ENCODE measurements around the gene MED13.
"Not testable (repeated sequence)": the region's sequence is repeated elsewhere in the genome, so short reads cannot be mapped to it uniquely, and the experiment has no call there.

MED13 gene

DNA sequence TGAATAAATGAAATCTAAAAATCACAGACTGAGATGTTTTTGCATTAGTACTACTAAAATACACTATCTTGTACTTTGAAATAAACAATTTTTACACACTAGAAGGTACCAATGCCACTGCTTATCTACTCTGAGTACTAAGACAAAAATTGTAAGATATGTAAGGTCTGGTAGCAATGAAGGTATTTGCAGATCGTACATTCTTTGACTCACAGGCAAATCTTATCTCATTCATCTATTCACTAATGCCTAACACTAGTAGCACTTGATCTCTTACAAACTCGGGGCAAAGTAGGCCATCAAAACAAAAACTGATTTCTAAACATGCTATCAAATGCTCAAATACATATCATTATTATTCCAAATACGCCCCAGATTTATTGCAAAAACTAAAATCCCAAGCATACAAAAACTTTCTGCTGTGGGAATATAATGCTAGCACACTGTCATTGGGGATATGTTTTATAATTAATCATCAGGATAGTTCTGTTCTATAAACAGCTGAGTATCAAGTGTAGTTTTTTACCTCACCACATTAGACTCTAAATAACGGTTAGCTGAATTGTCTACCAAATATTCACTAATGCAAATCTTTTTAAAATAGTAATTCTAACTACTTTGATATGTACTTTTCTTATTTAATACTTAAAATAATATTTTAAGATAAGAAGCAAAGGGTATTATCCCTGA lies 68.0 kb downstream of the MED13 start:
- DNase-seq (ENCODE audit: low read depth, low spot score) = no peak

DNA sequence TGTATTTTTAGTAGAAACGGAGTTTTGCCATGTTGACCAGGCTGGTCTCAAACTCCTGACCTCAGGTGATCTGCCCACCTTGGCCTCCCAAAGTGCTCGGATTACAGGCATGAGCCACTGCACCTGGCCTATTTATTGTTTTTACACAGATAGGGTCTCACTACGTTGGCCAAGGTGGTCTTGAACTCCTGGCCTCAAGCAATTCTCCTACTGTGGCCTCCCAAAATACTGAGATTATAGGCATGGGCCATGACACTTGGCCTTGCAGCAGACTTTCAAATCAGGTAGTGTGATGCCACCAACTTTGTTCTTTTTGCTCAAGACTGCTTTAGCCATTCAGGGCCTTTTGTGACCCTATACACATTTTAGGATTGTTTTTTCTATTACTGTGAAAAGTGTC lies 75.6 kb downstream of the MED13 start:
- DNase-seq (ENCODE audit: low read depth, low spot score) = no peak

DNA sequence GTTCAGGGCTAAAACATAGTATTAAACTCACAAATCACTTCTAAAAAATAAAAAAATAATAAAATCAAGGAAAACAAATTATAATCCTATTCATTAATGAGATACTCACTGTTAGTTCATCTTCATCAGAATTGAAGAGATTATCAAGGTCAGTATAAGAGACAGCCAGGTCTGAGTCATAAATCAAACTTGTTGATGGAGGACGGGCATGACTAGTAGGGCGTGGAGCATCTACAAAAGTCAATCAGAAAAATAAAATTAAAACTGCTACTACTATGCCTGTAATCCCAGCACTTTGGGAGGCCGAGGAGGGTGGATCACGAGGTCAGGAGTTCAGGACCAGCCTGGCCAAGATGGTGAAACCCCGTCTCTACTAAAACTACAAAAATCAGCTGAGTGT lies 78.2 kb downstream of the MED13 start:
- no peak for DNase-seq (ENCODE audit: low read depth, low spot score)

DNA sequence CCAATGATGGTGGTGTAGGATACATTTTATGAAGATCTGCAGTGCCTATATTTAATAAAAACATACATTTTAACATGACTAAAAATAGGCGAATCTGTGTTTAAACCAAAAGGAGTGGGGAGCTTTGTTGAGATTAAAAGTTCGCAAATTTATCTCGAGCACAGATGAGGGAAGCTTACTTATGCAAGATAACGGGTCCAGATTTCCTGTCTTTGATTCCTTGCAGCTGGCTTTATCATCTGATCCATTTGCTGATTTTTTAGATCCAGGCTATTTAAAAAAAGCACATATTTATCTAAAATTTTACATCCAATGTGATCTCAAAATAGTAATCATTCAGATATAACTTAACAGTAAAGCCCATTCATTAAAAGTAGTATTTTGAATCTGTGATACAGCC lies 80.3 kb downstream of the MED13 start:
- DNase-seq (ENCODE audit: low read depth, low spot score) = no peak

DNA sequence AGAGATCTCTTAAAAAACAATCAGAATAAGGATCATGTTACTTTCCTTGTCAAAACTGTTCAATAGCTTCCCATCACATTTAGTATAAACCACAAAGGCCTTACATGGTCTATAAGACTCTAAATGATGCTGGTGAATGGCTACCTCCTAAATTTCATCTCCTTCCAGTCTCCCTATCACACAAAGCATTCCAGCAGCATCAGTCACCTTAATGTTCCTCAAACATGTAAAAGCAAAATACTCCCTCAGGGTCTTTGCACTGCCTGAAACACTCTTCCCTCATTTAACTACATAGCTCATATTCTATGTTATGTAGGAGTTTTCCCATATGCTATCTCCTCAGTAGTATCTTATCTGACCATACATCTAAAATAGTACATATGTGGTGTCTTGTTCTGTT lies 83.8 kb downstream of the MED13 start:
- no peak for DNase-seq (ENCODE audit: low read depth, low spot score)

DNA sequence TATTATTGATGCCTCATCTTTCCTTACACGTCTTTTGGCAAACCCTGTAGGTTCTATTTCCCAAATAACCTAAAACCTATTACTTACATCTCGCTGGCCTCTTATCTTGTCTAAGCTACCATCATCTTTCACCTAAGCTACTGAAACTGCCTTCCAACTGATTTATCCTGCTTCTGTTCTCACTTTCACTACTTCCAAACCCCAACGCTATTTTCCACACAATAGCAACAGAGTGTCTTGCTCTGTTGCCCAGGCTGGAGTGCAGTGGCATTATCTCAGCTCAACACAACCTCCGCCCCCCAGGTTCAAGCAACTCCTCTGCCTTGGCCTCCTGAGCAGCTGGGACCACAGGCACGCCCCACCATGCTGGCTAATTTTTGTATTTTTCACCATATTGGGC lies 84.5 kb downstream of the MED13 start:
- no peak for DNase-seq (ENCODE audit: low read depth, low spot score)

DNA sequence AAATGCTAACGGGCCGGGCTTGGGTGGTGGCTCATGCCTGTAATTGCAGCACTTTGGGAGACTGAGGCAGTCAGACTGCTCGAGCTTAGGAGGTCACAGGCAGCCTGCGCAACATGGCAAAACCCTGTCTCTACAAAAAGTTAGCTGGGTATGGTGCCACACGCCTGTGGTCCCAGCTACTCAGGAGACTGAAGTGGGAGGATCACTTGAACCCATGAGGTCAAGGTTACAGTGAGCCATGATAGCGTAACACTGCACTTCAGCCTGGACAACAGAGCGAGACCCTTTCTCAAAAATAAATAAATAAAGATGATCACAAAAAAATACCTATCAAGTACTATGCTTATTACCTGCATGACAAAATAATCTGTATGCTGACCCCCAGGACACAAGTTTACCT lies 91.0 kb downstream of the MED13 start:
- DNase-seq (ENCODE audit: low read depth, low spot score) = no peak

DNA sequence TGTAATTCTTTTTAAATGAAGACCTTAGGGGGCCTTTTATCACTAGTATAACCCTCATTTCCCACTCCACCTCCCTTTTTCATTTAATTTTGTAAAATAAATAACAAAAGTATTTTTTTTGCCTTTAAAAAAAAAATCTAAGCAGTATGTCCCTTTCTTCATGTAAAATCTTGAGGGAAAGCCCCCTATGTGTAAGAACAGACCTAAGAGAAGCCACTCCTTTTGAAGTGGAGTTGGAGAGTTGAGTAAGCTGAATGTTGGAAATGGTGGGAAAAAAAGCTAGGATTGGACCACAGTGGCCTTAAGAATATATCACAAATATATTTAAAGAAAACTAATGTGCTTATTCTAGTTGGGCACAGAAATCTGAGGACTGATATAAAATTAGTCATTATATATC lies 92.8 kb downstream of the MED13 start:
- no peak for DNase-seq (ENCODE audit: low read depth, low spot score)

DNA sequence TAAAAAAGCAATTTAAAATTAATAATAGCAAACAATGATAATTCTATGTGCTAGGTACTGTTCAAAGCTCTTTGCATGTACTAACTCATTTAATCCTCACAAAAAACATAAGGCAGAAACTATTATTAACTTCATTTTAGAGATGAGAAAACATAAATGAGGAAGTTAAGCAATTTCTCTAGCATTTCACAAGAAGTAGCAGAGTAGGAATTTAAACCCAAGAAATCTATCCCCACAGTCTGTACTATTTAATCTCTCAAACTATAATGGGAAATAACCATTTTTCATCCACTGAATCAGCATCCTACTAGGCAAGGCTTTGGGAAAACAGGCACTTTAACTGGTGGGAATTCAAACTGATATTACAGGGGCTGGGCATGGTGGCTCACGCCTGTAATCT lies 95.0 kb downstream of the MED13 start:
- DNase-seq (ENCODE audit: low read depth, low spot score) = no peak

DNA sequence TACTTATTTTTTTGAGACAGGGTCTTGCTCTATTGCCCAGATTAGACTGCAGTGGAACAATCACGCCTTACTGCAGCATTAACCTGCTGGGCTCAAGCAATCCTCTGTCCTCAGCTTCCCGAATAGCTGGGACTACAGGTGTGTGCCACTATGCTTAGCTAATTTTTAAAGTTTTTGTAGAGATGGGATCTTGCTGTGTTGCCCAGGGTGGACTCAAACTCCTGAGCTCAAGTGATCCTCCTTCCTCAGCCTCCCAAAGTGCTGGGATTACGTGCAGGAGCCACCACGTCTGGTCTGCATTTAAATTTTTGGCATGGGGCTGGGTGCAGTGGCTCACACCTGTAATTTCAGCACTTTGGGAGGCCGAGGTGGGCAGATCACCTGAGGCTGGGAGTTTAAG lies 96.3 kb downstream of the MED13 start:
- no peak for DNase-seq (ENCODE audit: low read depth, low spot score)

DNA sequence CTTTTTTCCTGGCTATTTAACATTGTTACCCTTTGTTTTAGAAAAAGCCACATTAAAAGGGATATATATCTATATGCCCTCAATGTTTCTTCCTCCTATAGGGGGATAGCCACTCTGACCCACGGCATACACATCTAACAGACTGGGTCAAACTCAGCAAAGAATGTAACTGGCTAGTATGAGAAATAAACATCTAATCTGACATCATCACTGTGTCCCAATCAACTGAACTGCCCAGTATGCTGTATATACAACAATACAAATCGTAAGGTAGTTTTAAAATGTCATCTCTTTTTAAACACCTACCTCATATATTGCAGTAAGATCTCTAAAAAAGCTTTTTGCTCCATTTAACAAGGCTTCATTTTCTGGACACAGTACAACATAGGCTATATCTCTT lies 97.3 kb downstream of the MED13 start:
- no peak for DNase-seq (ENCODE audit: low read depth, low spot score)

DNA sequence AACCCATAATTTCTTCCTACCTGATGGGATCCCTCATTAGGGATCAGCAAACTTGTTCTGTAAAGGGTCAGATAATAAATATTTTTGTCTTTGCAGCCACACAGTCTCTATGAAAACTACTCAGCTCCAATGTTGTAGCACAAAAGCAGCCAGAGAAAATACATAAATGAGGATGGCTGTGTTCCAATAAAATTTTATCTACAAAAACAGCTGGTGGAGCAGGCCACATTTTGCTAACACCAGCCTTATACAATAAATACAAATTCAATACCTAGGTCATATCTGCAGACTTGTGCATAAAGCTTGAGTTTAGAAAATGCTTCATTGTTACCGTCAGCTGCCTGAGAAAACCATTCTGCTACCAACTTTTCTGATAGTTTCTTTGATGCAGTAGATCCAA lies 98.9 kb downstream of the MED13 start:
- no peak for DNase-seq (ENCODE audit: low read depth, low spot score)

DNA sequence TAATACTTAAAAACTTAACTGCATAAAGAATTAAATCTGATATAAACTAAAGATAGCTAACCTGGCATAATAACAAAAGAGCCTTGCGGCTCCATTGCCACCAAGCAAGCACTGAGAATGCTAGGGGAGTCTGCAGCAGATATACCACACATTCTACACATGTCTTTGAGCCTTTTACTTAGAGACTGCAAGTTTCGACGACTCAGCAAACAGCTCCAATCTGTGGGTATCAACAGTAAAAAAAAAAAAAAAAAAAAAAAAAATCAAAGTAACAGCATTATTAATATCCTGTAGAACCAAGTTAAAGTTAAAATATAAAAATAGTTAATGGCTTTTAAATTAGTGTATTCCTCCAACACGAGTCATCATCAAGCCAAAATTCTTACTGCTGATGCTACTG lies 109.5 kb downstream of the MED13 start:
- DNase-seq (ENCODE audit: low read depth, low spot score) = no peak

DNA sequence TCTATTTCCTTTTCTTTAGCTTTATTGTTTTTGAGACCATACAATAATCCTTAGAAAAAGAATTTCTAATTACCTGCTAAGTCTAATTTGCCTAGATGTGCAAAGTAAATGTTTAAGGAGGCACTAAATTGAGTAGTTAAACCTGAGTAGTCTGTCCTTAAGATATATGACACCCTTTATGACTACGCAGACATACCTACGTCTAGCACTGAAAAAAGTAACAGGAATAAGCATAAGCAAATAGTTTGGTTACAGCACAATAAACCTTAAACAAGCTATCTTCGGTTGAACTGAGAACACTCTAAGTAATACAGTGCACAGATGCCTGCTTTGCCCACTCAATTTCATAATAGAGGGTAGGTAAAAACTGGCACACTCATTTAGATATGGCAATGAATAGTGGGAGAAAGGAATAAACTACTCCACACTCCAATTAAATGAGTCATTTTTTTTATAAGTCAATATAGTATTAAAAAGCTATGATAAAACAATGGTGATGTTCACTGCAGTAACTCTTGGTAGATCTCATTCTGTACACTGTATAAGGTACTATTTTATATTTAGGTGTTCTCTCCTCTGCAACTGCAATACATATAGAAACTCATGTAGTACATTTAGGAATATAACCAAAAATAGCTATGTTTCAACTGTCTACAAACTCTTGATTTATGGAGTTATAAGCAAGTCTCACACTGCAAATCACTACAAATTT lies 117.6 kb downstream of the MED13 start:
- no peak for DNase-seq (ENCODE audit: low read depth, low spot score)

DNA sequence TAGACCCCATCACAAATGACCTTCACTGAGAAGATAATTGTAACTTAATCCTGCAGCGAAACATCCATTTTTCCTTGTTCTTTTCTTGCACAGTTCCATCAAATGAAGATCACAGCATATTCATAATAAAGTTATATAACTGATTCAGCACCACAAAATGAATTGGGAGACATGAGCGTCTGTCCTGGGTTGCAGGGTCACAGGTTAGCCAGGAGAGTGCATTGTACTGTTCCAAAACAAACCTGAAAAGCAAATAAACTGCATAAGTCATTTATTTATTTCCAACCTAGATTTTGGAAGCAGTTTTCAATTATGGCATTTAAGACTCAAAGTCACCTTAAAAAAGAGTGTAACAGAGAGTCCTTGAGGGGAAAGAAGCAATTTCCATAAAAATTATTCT lies 118.7 kb downstream of the MED13 start:
- DNase-seq (ENCODE audit: low read depth, low spot score) = no peak

DNA sequence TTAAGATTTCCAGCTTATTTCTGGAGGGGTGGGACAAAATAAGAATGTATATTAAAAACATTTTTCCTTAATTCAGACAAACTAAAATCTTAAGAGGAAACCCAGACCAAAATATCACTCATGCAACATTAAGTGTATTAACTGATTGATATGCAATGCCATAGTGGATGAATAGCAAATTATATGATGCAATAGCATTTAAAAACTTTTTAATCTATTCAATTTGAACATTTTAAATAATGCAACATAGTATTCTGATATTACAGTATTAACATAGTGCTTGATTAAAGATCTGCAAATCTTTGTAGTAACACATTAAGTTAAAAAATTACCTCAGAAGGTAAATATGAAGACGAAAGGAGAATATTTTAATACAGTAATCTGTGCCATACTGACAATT lies 122.0 kb downstream of the MED13 start:
- DNase-seq (ENCODE audit: low read depth, low spot score) = no peak

DNA sequence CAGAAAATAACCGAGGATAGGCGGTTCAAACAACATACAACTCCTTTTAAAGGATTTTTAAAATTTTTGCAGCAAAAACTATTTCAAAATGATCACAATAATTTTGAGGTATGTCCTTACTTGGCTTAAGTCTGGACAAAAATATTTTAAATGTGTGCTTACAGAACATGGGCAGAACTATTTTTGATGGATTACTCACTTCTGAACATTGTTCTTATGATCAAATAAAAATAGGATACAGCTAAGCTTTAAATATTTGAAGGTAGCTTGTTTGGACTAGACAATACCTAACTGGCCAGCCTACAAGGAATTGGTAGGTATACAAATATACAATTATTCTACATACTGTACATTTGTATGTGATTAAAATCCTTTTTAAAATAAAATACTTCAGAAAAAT lies 123.0 kb downstream of the MED13 start:
- DNase-seq (ENCODE audit: low read depth, low spot score) = no peak

DNA sequence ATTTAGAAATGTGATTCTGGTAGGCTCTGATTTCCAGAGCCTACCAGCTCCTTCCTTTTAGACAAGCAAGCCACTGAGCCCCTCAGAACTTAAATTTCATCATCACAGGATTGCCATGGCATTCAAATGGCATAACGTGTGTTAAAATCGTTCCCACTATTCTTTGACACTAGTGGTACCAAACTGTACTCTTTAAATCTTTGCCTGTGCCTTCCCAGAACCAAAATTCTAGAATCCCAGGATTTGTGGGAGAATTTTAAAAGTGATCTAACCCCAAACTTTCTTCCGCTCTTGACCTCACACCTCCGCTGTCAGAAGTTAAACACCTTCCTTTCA lies 137.0 kb downstream of the MED13 start:
- no peak for DNase-seq (ENCODE audit: low read depth, low spot score)

DNA sequence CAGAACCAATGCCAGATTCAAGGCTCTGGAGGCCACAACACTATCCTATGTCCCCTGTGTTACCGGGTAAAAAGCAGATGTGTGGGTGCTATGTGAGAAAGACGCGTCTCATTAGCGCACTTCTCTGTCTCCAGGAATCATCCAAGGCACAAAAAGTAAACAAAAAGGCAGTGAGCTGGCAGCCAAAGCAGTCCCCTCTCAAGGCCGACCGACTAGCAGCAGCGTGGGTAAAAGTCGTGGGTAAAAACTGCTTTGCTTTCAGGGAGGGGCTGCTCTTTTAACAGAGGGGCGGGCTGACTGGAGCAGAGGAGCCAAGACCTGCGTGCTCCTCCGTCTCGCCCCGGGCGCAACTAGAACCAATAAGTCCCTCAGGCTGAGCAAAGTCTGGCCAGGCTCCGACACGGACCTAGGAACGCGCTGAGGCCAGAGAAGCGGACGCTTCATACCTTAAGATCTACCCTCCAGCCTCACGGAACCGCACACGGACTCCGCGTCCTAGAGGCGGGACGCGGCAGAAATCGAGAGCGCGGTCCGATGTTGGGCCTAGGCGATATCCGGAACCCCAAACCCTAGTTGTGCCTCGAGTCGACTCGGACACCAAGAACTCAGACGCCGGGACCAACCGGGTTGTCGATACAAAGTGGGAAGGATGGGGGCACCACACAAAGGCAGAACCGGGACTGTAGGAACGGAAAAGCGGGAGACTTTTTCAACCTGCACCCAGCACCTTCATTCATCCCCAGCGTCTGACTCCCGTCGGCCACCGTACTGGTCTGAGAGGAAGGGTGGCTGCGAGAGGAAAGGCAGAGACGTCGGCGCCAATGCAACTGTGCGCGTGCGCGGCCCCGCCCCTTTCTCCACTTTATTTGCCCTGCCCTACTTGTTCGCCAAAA lies 137.6 kb downstream of the MED13 start, which contains the start of gene INTS2:
Gene INTS2 (minus strand): TSS at position 775 of the 893 bp plus-strand sequence. CDS start 1,338 bp downstream, outside the sequence.
- peak; percentile 90 for DNase-seq (ENCODE audit: low read depth, low spot score)

DNA sequence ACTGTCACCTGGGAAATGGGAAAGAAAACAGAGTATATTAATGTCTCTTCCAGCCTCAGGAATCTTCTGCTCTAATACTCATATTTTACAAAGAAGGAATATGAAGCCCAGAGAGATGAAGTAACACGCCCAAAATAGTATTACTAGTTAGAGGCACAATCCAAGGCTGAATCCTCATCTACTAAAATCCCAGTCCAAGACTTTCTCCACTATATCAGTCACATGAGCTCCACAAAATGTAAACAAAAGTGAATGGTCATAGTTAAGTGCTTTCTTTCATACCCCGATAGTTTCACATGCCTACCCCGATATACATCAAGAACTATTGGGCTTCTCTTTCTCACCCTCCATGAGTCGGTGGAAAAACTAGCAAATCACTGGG lies 138.3 kb downstream of the MED13 start:
- no peak for DNase-seq (ENCODE audit: low read depth, low spot score)

DNA sequence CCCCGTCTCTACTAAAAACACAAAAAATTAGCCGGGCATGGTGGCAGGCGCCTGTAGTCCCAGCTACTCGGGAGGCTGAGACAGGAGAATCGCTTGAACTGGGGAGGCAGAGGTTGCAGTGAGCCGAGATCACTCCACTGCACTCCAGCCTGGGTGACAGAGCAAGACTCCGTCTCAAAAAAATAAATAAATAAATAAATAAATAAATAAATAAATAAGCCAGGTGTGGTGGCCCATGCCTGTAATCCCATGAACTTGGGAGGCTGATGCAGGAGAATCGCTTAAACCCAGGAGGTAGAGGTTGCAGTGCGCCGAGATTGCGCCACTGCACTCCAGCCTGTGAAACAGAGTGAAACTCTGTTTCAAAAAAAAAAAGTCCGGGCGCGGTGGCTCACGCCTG lies 149.9 kb downstream of the MED13 start:
- DNase-seq (ENCODE audit: low read depth, low spot score) = not testable (repeated sequence)

DNA sequence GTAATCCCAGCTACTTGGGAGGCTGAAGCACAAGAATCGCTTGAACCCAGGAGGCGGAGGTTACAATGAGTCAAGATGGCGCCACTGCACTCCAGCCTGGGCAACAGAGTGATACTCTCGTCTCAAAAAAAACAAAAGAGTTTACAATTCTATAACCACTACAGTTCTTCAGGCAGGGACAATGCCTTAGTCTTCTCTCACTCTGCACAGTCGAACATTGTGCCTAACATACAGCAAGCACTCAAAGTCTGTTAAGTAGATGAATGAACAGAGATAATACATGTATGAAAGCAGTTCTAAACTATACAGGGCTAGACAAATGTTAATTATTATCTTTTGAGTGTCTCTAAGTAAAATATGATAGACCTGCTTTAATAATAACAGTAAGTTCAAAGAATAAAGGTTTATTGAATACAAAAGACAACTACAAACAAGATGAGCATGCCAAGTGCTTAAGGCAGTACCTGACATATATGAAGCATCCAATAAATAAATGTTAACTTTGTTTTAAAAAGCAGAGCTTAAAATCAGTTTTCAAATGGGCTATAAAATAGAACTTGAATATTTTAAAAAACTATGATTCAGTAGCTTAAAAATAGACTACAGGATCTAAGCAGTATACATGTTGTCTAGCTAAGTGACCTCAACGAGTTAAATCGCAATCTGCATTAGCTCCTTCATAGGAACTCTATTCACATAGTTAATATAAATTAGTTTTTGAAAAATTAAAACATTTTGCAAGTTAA lies 156.6 kb downstream of the MED13 start:
- no peak for DNase-seq (ENCODE audit: low read depth, low spot score)

Data from activated CD4-positive, CD25-positive, alpha-beta regulatory T cell treated with anti-CD3 and anti-CD28 coated beads, Interleukin-2, amount 50 U/mL, for 16 hours (primary cell).